Keratinocyte (primary cell): ENCODE measurements around the gene MRPS7.

Experiments
- EZH2 ChIP-seq: IDR thresholded peaks from one replicate; pipeline ENCODE4 v1.6.1; 2012; ENCODE audit warnings: inconsistent platforms, mild to moderate bottlenecking, low read length, moderate library complexity
- TF ChIP-seq, protein P1 (sequence below), 3 experiments: IDR thresholded peaks in 1 of 3; conservative IDR thresholded peaks in 1 of 3; optimal IDR thresholded peaks in 1 of 3; 2 replicates in 2 of 3; 3 replicates in 1 of 3; pipeline versions ENCODE3 to v1.5.1; 2011; ENCODE audit warnings: low read length in 3 of 3, mild to moderate bottlenecking in 3 of 3, moderate library complexity in 2 of 3, control low read depth in 1 of 3, inconsistent platforms in 1 of 3; ENCODE audit not compliant: insufficient read depth in 2 of 3; ENCODE audit errors: extremely low read depth in 1 of 3

GRCh38 chr17:75227729-75228128 lies 34.0 kb upstream of the MRPS7 start:
- TF ChIP-seq, protein P1, sequence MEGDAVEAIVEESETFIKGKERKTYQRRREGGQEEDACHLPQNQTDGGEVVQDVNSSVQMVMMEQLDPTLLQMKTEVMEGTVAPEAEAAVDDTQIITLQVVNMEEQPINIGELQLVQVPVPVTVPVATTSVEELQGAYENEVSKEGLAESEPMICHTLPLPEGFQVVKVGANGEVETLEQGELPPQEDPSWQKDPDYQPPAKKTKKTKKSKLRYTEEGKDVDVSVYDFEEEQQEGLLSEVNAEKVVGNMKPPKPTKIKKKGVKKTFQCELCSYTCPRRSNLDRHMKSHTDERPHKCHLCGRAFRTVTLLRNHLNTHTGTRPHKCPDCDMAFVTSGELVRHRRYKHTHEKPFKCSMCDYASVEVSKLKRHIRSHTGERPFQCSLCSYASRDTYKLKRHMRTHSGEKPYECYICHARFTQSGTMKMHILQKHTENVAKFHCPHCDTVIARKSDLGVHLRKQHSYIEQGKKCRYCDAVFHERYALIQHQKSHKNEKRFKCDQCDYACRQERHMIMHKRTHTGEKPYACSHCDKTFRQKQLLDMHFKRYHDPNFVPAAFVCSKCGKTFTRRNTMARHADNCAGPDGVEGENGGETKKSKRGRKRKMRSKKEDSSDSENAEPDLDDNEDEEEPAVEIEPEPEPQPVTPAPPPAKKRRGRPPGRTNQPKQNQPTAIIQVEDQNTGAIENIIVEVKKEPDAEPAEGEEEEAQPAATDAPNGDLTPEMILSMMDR (optimal IDR thresholded peaks at IDR 0.05 in 1 of 3, IDR thresholded peaks at IDR 0.05 in 1 of 3, conservative IDR thresholded peaks at IDR 0.05 in 1 of 3; ENCODE audit: extremely low read depth in 1 of 3, insufficient read depth in 2 of 3, low read length in 3 of 3), result no peak
- TF ChIP-seq EZH2, result no peak
